ENCODE measurements around the gene MICAL2.

Gene MICAL2

DNA sequence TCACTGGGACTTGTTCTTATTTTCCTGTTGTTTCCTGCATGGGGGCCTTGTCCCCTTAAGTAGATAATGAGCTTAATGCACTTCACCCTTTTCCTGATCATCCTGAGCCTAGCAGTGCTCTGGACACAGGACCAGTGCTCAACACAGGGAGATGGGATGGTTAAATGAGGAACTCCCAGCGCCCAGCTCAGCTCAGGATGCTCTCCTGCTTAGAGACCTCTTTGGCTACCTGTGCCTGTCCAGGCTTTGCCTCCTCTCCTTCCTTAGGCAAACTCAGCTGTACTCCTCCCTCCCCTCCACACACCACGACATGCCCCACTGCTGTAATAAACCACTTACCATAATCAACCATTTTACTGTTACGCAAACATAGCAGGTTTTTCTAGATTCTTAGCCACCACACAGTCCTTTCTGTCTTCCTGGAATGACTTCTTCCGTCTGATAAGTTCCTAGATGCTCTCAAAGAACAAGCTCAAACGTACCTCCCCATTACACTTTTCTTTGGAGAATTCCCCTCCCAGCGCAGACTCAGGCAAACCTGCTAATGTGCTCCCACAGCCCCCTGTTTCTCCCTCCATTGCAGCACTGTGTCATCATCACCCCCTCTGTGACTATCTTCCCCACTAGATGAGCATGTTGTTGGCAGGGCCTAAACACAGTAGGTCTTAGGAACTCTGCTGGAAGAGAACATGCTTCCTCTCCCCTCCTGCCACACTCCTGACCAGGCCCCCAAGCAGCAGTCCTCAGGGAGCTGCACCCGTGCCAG lies 113.6 kb downstream of the MICAL2 start:
- H3K27me3 ChIP-seq (ENCODE audit: insufficient read depth, low read depth, severe bottlenecking): no peaks in the 10 kb centered on the region
- TF ChIP-seq, protein P1, sequence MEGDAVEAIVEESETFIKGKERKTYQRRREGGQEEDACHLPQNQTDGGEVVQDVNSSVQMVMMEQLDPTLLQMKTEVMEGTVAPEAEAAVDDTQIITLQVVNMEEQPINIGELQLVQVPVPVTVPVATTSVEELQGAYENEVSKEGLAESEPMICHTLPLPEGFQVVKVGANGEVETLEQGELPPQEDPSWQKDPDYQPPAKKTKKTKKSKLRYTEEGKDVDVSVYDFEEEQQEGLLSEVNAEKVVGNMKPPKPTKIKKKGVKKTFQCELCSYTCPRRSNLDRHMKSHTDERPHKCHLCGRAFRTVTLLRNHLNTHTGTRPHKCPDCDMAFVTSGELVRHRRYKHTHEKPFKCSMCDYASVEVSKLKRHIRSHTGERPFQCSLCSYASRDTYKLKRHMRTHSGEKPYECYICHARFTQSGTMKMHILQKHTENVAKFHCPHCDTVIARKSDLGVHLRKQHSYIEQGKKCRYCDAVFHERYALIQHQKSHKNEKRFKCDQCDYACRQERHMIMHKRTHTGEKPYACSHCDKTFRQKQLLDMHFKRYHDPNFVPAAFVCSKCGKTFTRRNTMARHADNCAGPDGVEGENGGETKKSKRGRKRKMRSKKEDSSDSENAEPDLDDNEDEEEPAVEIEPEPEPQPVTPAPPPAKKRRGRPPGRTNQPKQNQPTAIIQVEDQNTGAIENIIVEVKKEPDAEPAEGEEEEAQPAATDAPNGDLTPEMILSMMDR (IDR thresholded peaks at IDR 0.05; ENCODE audit: low read depth, low read length): no peak
- peaks cover 4% of the 10 kb centered on the region; the same call in 1 of the 2 replicates for H3K36me3 ChIP-seq
- H3K27ac ChIP-seq: peak overlapping the region; percentile 65
- no peak overlapping the region for H3K4me3 ChIP-seq (ENCODE audit: low read depth, low read length)
- DNase-seq: peak; percentile 68
- no peaks in the 10 kb centered on the region for H3K9me3 ChIP-seq (ENCODE audit: severe bottlenecking)

DNA sequence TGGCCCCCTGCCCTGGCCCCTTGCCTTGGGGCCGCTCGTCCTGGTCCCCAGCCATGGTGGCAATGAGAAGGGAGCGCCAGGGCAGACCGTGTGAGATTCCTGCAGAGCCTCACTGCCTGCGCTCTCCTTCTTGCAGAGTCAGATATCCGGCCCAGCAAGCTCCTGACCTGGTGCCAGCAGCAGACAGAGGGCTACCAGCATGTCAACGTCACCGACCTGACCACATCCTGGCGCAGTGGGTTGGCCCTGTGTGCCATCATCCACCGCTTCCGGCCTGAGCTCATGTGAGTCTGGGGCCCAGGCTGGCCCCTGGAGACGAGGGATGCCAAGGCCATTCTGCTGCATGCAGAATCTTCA lies 114.1 kb downstream of the MICAL2 start:
- Histone ChIP-seq H3K27ac (no peak overlapping the region), H3K36me3 (peaks cover 4% of the 10 kb centered on the region; the same call in 1 of the 2 replicates), H3K4me3 (ENCODE audit: low read depth, low read length) (no peak overlapping the region), H3K9me3 (ENCODE audit: severe bottlenecking) (no peaks in the 10 kb centered on the region), H3K27me3 (ENCODE audit: insufficient read depth, low read depth, severe bottlenecking) (no peaks in the 10 kb centered on the region)
- no peak for DNase-seq
- TF ChIP-seq, protein P1 (IDR thresholded peaks at IDR 0.05; ENCODE audit: low read depth, low read length): no peak

DNA sequence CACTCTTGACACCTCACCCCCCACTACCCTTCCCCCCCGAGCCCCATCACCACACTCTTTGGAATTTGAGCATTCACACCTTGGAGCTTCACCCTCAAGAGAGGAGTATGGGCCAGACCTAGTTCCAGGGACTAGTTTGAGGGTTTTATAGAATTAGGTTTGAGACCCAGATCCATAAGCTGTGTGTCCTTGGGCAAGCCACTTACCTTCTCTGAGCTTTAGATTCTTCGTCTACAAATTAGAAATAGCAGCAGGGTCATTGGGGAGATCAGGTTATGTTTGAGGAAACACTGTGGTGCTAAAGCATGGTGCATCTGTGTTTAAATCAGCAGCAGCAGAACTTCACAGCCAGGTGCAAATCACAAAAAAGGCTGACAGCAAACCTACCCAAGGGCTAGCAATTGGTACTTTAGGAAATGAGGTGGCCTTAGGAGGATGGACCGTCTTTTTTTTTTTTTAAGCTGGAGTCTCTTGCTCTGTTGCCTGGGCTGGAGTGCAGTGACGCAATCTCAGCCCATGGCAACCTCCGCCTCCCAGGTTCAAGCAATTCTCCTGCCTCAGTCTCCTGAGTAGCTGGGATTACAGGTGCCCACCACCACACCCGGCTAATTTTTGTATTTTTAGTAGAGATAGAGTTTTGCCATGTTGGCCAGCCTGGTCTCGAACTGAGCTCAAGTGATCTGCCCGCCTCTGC lies 114.8 kb downstream of the MICAL2 start:
- Histone ChIP-seq H3K9me3 (ENCODE audit: severe bottlenecking) (no peaks in the 10 kb centered on the region), H3K4me3 (ENCODE audit: low read depth, low read length) (no peak overlapping the region), H3K27ac (no peak overlapping the region), H3K27me3 (ENCODE audit: insufficient read depth, low read depth, severe bottlenecking) (no peaks in the 10 kb centered on the region), H3K36me3 (peaks cover 4% of the 10 kb centered on the region; the same call in 1 of the 2 replicates)
- TF ChIP-seq, protein P1 (IDR thresholded peaks at IDR 0.05; ENCODE audit: low read depth, low read length): no peak
- DNase-seq: no peak

- no peak overlapping the region for H3K4me3 ChIP-seq (ENCODE audit: low read depth, low read length)
- no peak for DNase-seq
- H3K9me3 ChIP-seq (ENCODE audit: severe bottlenecking): no peaks in the 10 kb centered on the region
- H3K27ac ChIP-seq: no peak overlapping the region
- no peaks in the 10 kb centered on the region for H3K27me3 ChIP-seq (ENCODE audit: insufficient read depth, low read depth, severe bottlenecking)
- TF ChIP-seq, protein P1 (IDR thresholded peaks at IDR 0.05; ENCODE audit: low read depth, low read length): no peak
- peaks cover 4% of the 10 kb centered on the region; the same call in 1 of the 2 replicates for H3K36me3 ChIP-seq
Measured at GRCh38 chr11:12226093-12226492, 115.7 kb downstream of the MICAL2 start.

DNA sequence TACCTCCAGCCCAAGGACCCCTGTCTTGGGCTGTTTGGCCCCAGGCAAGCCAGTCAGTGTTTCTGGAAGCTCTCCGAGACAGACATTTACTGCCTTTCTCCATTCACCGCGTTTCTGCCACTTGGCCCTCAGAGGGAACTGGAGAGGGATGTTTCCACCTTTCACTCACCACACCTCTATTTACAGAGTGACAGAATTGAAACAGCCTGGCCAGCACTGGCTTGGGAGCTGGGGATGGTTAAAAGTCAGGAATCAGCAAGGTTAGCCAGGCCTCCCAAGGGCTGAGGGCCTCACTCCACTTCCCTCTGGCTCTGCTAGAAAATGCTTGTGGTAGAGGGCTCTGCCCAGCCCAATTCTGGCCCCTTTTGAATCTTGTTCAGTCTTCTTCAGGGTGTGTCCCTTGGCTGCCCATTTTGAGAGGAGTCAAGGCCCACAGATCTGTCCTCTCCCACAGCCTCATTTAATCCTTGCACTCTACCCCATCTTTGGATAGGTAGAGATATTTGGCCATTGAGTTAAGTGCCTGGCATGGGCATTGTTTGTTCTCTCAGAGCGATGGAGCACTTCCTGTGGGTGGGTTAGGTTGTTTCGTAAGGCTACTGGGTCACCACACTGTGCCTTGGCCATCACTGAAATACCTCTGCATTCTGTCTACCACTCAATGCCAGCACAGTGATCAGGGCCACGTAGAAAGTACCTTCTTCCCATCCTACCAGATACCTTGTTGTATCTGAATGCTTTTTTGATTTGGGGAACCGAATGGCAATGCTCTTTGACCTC lies 119.2 kb downstream of the MICAL2 start:
- Histone ChIP-seq H3K36me3 (peaks cover 4% of the 10 kb centered on the region; the same call in 1 of the 2 replicates), H3K4me3 (ENCODE audit: low read depth, low read length) (no peak overlapping the region), H3K27ac (no peak overlapping the region), H3K9me3 (ENCODE audit: severe bottlenecking) (no peaks in the 10 kb centered on the region), H3K27me3 (ENCODE audit: insufficient read depth, low read depth, severe bottlenecking) (no peaks in the 10 kb centered on the region)
- TF ChIP-seq, protein P1 (IDR thresholded peaks at IDR 0.05; ENCODE audit: low read depth, low read length): no peak
- DNase-seq: no peak

Measured in WERI-Rb-1 (cell line).